GM10266 (cell line): ENCODE measurements around the gene DDX41.

Source experiments
- DNase-seq: peaks from one replicate; pipeline ENCODE4 v3.0.0; 2012; ENCODE audit errors: extremely low spot score
- CTCF ChIP-seq: IDR thresholded peaks from 2 replicates; pipeline ENCODE4 v1.5.1; 2012; ENCODE audit warnings: mild to moderate bottlenecking, low read depth; ENCODE audit not compliant: control insufficient read depth, insufficient read depth; ENCODE audit errors: missing control alignments

The DDX41 gene

GRCh38 chr5:177468329-177468684 lies 48.5 kb downstream of the DDX41 start:
- no peak for TF ChIP-seq CTCF
- no peak for DNase-seq

GRCh38 chr5:177467436-177467835 lies 49.3 kb downstream of the DDX41 start:
- no peak for TF ChIP-seq CTCF

GRCh38 chr5:177466861-177467260 lies 49.9 kb downstream of the DDX41 start:
- TF ChIP-seq CTCF, result no peak
- DNase-seq, result no peak

More at GRCh38 chr5:177467436-177467835, 49.3 kb downstream of the DDX41 start:
- no peak for DNase-seq

GRCh38 chr5:177465044-177465443 lies 51.7 kb downstream of the DDX41 start:
- DNase-seq, result no peak
- TF ChIP-seq CTCF, result no peak

- DNase-seq, result no peak
- TF ChIP-seq CTCF, result no peak
Measured at GRCh38 chr5:177462021-177462670, 54.6 kb downstream of the DDX41 start.
